Measurements from ENCODE around the gene SART1.

GRCh38 chr11:65962141-65962564 is 619 bp downstream of the SART1 start:
- no peak for TF ChIP-seq EZH2 (IDR thresholded peaks at IDR 0.05; ENCODE audit: low read depth)
- TF ChIP-seq, protein P1, sequence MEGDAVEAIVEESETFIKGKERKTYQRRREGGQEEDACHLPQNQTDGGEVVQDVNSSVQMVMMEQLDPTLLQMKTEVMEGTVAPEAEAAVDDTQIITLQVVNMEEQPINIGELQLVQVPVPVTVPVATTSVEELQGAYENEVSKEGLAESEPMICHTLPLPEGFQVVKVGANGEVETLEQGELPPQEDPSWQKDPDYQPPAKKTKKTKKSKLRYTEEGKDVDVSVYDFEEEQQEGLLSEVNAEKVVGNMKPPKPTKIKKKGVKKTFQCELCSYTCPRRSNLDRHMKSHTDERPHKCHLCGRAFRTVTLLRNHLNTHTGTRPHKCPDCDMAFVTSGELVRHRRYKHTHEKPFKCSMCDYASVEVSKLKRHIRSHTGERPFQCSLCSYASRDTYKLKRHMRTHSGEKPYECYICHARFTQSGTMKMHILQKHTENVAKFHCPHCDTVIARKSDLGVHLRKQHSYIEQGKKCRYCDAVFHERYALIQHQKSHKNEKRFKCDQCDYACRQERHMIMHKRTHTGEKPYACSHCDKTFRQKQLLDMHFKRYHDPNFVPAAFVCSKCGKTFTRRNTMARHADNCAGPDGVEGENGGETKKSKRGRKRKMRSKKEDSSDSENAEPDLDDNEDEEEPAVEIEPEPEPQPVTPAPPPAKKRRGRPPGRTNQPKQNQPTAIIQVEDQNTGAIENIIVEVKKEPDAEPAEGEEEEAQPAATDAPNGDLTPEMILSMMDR (conservative IDR thresholded peaks at IDR 0.05), result no peak

All from PC-9 (cell line).